ENCODE results near the gene GFRAL.

GRCh38 chr6:55423933-55424332, 96.7 kb downstream of the GFRAL start:
- no peak for TF ChIP-seq GATA3 (IDR thresholded peaks at IDR 0.05; ENCODE audit: low read depth, low read length)
- TF ChIP-seq GATA2 (IDR thresholded peaks at IDR 0.05; ENCODE audit: low read depth, low read length) = no peak

All from SH-SY5Y (cell line).